Natural killer cell (primary cell): ENCODE results near the gene SCMH1. TPM values are rescaled to one million over a fixed set of nuclear protein-coding genes. Genes with fewer than 3 reads are reported as not detected.

Source experiments
- ATAC-seq, 3 donors: fragments of 150-1000 bp in 2 of 3; fragments of 200-7000 bp in 1 of 3; cut with Tn5 transposase; 1 replicate in 1 of 3; 2 replicates in 2 of 3; pipeline ENCODE4 v1.10.0; 2021; ENCODE audit warnings: mild to moderate bottlenecking in 2 of 3, moderate library complexity in 2 of 3
- DNase-seq, 2 donors: peaks; one replicate each; pipeline versions ENCODE4 v3.0.0 to v3.0.0-alpha.2; 2013 to 2021; ENCODE audit warnings: mixed read lengths in 1 of 2
- H3K27ac ChIP-seq: one replicate; pipeline ENCODE4 v1.5.1; 2013; ENCODE audit warnings: mild to moderate bottlenecking, low read length
- H3K27me3 ChIP-seq: one replicate; pipeline ENCODE4 v1.6.1; 2013; ENCODE audit warnings: low read length; ENCODE audit not compliant: control insufficient read depth, insufficient read depth
- H3K36me3 ChIP-seq: one replicate; pipeline ENCODE4 v1.6.1; 2013; ENCODE audit warnings: low read length; ENCODE audit not compliant: control insufficient read depth, insufficient read depth
- H3K4me1 ChIP-seq: one replicate; pipeline ENCODE4 v1.6.1; 2013; ENCODE audit warnings: low read length; ENCODE audit not compliant: control insufficient read depth, insufficient read depth
- H3K4me3 ChIP-seq: one replicate; pipeline ENCODE4 v1.5.1; 2013; ENCODE audit warnings: low read length
- H3K9me3 ChIP-seq: one replicate; pipeline ENCODE4 v1.6.1; 2013; ENCODE audit warnings: low read length; ENCODE audit not compliant: control insufficient read depth, insufficient read depth
- H3K27ac Mint-ChIP-seq, 2 donors: one replicate each; pipeline ENCODE4 v1.8.0; 2022; ENCODE audit warnings: mild to moderate bottlenecking in 2 of 2, mixed read lengths in 2 of 2, moderate library complexity in 1 of 2
- H3K27me3 Mint-ChIP-seq, 2 donors: one replicate each; pipeline ENCODE4 v1.8.0; 2022; ENCODE audit warnings: low read depth in 2 of 2, mixed read lengths in 2 of 2
- H3K36me3 Mint-ChIP-seq: one replicate; pipeline ENCODE4 v1.8.0; 2022; ENCODE audit warnings: mixed read lengths
- H3K4me1 Mint-ChIP-seq, 2 donors: one replicate each; pipeline ENCODE4 v1.8.0; 2022; ENCODE audit warnings: mixed read lengths in 2 of 2
- H3K4me3 Mint-ChIP-seq: one replicate; pipeline ENCODE4 v1.8.0; 2022; ENCODE audit warnings: mild to moderate bottlenecking, moderate library complexity, mixed read lengths
- H3K9me3 Mint-ChIP-seq, 2 donors: one replicate each; pipeline ENCODE4 v1.8.0; 2022; ENCODE audit warnings: mixed read lengths in 2 of 2
- CTCF ChIP-seq: fragments of 200-600 bp; IDR thresholded peaks from one replicate; pipeline ENCODE4 v1.8.0; 2022; ENCODE audit warnings: antibody characterized with exemption
- WGBS: methylation state at CpG from one replicate; pipeline ENCODE4 v1.1.7; 2013; ENCODE audit warnings: missing lambda C conversion rate; ENCODE audit not compliant: insufficient coverage; 5-methylcytosine and 5-hydroxymethylcytosine counted together
- intact Hi-C: fragments of 100-400 bp; cut with micrococcal nuclease; formaldehyde crosslinking; loops from one replicate; pipeline ENCODE4 v1.14.2; 2022
- total RNA-seq, 4 donors: library from RNA; stranded (reverse); fragments of 120-200 nt in 1 of 4; gene quantifications; one replicate each; pipeline versions ENCODE4 v1.2.3 to v1.2.4, GENCODE V29; 2013 to 2022

SCMH1 gene
- total RNA-seq, 3 donors from 2014 or later (not counting 1 experiment from before 2014, with no cell fraction given) = 8.3 to 10.2 (median 9.1) TPM

GRCh38 chr1:41110286-41110685 is 131.8 kb downstream of the SCMH1 start:
- Mint-ChIP-seq H3K9me3 (no peaks in the 10 kb centered on the region), H3K36me3 (no peaks in the 10 kb centered on the region), H3K4me1 (no peaks in the 10 kb centered on the region), H3K4me3 (no peak overlapping the region), H3K27ac (no peak overlapping the region), H3K27me3 (no peaks in the 10 kb centered on the region)
- intact Hi-C loops = no loop called here
- H3K27me3 ChIP-seq = no peaks in the 10 kb centered on the region
- ATAC-seq (no peak), DNase-seq (no peak)
- no CpG with 5 or more reads among the region's 1 CpG for WGBS
- no peak overlapping the region for H3K4me3 ChIP-seq
- H3K36me3 ChIP-seq = no peaks in the 10 kb centered on the region
- no peaks in the 10 kb centered on the region for H3K9me3 ChIP-seq
- no peaks in the 10 kb centered on the region for H3K4me1 ChIP-seq
- H3K27ac ChIP-seq = no peak overlapping the region
- TF ChIP-seq CTCF = no peak

GRCh38 chr1:41109310-41110197 is 132.6 kb downstream of the SCMH1 start:
- 91% methylated on average over 4 of the region's 4 CpGs for WGBS

GRCh38 chr1:41108696-41109275 is 133.3 kb downstream of the SCMH1 start:
- DNase-seq = no peak
- Histone ChIP-seq H3K27ac (no peak overlapping the region), H3K4me1 (no peaks in the 10 kb centered on the region), H3K36me3 (no peaks in the 10 kb centered on the region), H3K4me3 (no peak overlapping the region), H3K9me3 (no peaks in the 10 kb centered on the region), H3K27me3 (no peaks in the 10 kb centered on the region)
- Mint-ChIP-seq H3K4me3 (no peak overlapping the region), H3K36me3 (no peaks in the 10 kb centered on the region), H3K9me3 (no peaks in the 10 kb centered on the region), H3K27ac (no peak overlapping the region), H3K27me3 (no peaks in the 10 kb centered on the region), H3K4me1 (no peaks in the 10 kb centered on the region)
- TF ChIP-seq CTCF = no peak
- no peak for ATAC-seq
- intact Hi-C loops = no loop called here
- WGBS = 100% methylated on average over 1 of the region's 1 CpG

More at GRCh38 chr1:41109310-41110197, 132.6 kb downstream of the SCMH1 start:
- H3K9me3 Mint-ChIP-seq = no peaks in the 10 kb centered on the region
- H3K27ac ChIP-seq = no peak overlapping the region
- DNase-seq (no peak), ATAC-seq (no peak)
- no peak overlapping the region for H3K27ac Mint-ChIP-seq
- no peak overlapping the region for H3K4me3 ChIP-seq
- intact Hi-C loops = no loop called here
- no peaks in the 10 kb centered on the region for H3K9me3 ChIP-seq
- H3K4me1 Mint-ChIP-seq = no peaks in the 10 kb centered on the region
- H3K36me3 ChIP-seq = no peaks in the 10 kb centered on the region
- no peaks in the 10 kb centered on the region for H3K36me3 Mint-ChIP-seq
- TF ChIP-seq CTCF = no peak
- H3K27me3 ChIP-seq = no peaks in the 10 kb centered on the region
- no peak overlapping the region for H3K4me3 Mint-ChIP-seq
- no peaks in the 10 kb centered on the region for H3K27me3 Mint-ChIP-seq
- H3K4me1 ChIP-seq = no peaks in the 10 kb centered on the region
